SK-N-SH treated with all-trans-retinoic acid at 6 μM for 48 hours (cell line): ENCODE measurements around the gene LONRF2.

ENCODE experiments used
- ATAC-seq: fragments of 200-7000 bp; cut with Tn5 transposase; 3 replicates; pipeline ENCODE4 v1.9.1; 2020; ENCODE audit warnings: mild to moderate bottlenecking, moderate library complexity
- ARNTL ChIP-seq: fragments of 450-650 bp; formaldehyde crosslinking; IDR thresholded peaks from 2 replicates; pipeline ENCODE4 v1.5.0; 2020; ENCODE audit warnings: low read depth, mild to moderate bottlenecking, moderate library complexity, borderline replicate concordance
- BACH2 ChIP-seq: fragments of 250-450 bp; sonication (Bioruptor Pico); IDR thresholded peaks from 2 replicates; pipeline ENCODE4 v1.9.0; 2021; ENCODE audit warnings: mild to moderate bottlenecking, borderline replicate concordance
- CSDC2 ChIP-seq: fragments of 250-450 bp; sonication (Bioruptor Pico); IDR thresholded peaks from 2 replicates; pipeline ENCODE4 v1.5.0; 2020; ENCODE audit warnings: mild to moderate bottlenecking, moderate library complexity
- ESRRG ChIP-seq: fragments of 250-450 bp; sonication (Bioruptor Pico); IDR thresholded peaks from 2 replicates; pipeline ENCODE4 v1.6.1; 2021; ENCODE audit warnings: mild to moderate bottlenecking
- OSR1 ChIP-seq: fragments of 250-450 bp; sonication (Bioruptor Pico); IDR thresholded peaks from 2 replicates; pipeline ENCODE4 v1.8.0; 2022; ENCODE audit warnings: moderate library complexity, mild to moderate bottlenecking, inconsistent platforms
- PPARA ChIP-seq: fragments of 250-450 bp; sonication (Bioruptor Pico); IDR thresholded peaks from 2 replicates; pipeline ENCODE4 v1.5.0; 2020; ENCODE audit warnings: mild to moderate bottlenecking, borderline replicate concordance
- RARB ChIP-seq: fragments of 250-450 bp; sonication (Bioruptor Pico); IDR thresholded peaks from 2 replicates; pipeline ENCODE4 v1.8.0; 2021; ENCODE audit warnings: mild to moderate bottlenecking, moderate library complexity
- SNAI2 ChIP-seq: fragments of 250-450 bp; sonication (Bioruptor Pico); IDR thresholded peaks from 2 replicates; pipeline ENCODE4 v1.5.0; 2020; ENCODE audit warnings: mild to moderate bottlenecking, moderate library complexity
- TCF4 ChIP-seq: fragments of 250-450 bp; sonication (Bioruptor Pico); IDR thresholded peaks from 2 replicates; pipeline ENCODE4 v1.8.0; 2021; ENCODE audit warnings: mild to moderate bottlenecking, moderate library complexity, borderline replicate concordance
- TOX ChIP-seq: fragments of 250-450 bp; sonication (Bioruptor Pico); IDR thresholded peaks from 2 replicates; pipeline ENCODE4 v1.8.0; 2021; ENCODE audit warnings: mild to moderate bottlenecking, moderate library complexity, borderline replicate concordance
- ZC3H10 ChIP-seq: fragments of 250-450 bp; sonication (Bioruptor Pico); IDR thresholded peaks from 2 replicates; pipeline ENCODE4 v1.5.1; 2021; ENCODE audit warnings: mild to moderate bottlenecking, moderate library complexity
- ZFP3 ChIP-seq: fragments of 250-450 bp; sonication (Bioruptor Pico); IDR thresholded peaks from 2 replicates; pipeline ENCODE4 v1.5.0; 2020; ENCODE audit warnings: mild to moderate bottlenecking, moderate library complexity
- ZFP30 ChIP-seq: fragments of 450-650 bp; formaldehyde crosslinking; IDR thresholded peaks from 2 replicates; pipeline ENCODE4 v1.5.0; 2022; ENCODE audit warnings: mild to moderate bottlenecking, moderate library complexity
- ZNF565 ChIP-seq: fragments of 450-650 bp; formaldehyde crosslinking; conservative IDR thresholded peaks from 2 replicates; pipeline ENCODE4 v1.5.0; 2020; ENCODE audit warnings: low read depth, mild to moderate bottlenecking, moderate library complexity
- ZNF70 ChIP-seq: fragments of 450-650 bp; formaldehyde crosslinking; IDR thresholded peaks from 2 replicates; pipeline ENCODE4 v1.5.0; 2020; ENCODE audit warnings: mild to moderate bottlenecking, moderate library complexity
- TF ChIP-seq, protein P1 (sequence below): fragments of 250-450 bp; sonication (Bioruptor Pico); IDR thresholded peaks from 2 replicates; pipeline ENCODE4 v1.8.0; 2021; ENCODE audit warnings: low read depth, mild to moderate bottlenecking, moderate library complexity, borderline replicate concordance
- TF ChIP-seq, protein P2 (sequence below): fragments of 250-450 bp; sonication (Bioruptor Pico); IDR thresholded peaks from 2 replicates; pipeline ENCODE4 v1.8.0; 2020; ENCODE audit warnings: mild to moderate bottlenecking, moderate library complexity, borderline replicate concordance
- TF ChIP-seq, protein P3 (sequence below): fragments of 250-450 bp; sonication (Bioruptor Pico); IDR thresholded peaks from 2 replicates; pipeline ENCODE4 v1.5.1; 2021; ENCODE audit warnings: mild to moderate bottlenecking, moderate library complexity
- TF ChIP-seq, protein P4 (sequence below): fragments of 250-450 bp; sonication (Bioruptor Pico); IDR thresholded peaks from 2 replicates; pipeline ENCODE4 v1.5.1; 2020; ENCODE audit warnings: low read depth, mild to moderate bottlenecking, moderate library complexity

Gene LONRF2

DNA sequence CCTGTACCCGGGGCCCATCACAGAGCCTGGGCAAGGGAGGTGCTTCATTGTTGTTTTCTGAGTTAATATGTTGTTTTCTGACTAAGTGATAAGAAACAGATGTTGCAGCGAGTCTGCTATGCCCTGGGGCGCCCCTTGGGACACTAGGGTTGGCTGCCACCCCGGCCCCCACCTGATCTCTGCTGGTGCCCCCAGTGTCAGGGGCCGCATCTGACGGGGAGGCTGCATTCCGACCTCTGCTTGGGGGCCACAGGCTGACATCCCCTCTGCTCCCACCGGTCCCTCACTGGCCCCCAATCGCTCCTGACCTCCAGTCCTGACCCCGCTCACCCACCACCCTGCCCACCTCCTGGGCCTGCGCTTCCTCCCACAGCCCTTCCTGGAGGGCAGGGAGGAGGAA is 65.9 kb downstream of the LONRF2 start:
- ATAC-seq, result no peak
- TF ChIP-seq ZNF70 (CRISPR knock-in tag) (0 out of 2 replicates have a peak, but pooled peaks have one; percentile 20), TCF4 (CRISPR knock-in tag) (peak; percentile 23; the same call in 1 of the 2 replicates), BACH2 (no peak)

DNA sequence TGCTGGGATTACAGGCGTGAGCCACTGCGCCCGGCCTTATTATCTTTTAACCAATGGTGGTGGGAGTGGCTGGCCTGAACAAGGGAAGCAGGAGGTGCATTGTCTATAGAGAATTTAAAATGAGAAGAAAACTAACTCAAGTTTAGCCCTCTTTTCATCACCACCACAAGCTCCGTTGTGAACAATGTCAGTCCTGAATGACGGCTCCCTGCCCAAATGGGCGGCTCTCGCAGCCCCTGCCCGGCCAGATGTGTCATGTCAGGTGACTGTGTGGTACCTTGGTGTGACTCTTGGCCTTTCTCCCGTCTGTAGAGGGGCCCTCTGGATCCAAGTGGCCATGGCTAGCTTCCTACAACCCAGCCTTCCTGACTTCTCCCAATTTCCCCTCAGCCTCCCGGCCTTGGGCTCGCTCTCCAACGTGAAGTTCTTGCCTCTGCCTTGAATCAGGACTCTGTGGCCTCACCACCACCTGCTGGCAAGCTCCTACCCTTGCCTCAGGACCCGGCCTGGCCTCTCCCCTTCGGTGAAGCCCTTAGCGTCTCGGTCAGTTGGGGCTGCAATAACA is 67.6 kb downstream of the LONRF2 start:
- TF ChIP-seq ZFP3 (CRISPR knock-in tag), result peak; percentile 70; the same call in 1 of the 2 replicates
- TF ChIP-seq, protein P1, sequence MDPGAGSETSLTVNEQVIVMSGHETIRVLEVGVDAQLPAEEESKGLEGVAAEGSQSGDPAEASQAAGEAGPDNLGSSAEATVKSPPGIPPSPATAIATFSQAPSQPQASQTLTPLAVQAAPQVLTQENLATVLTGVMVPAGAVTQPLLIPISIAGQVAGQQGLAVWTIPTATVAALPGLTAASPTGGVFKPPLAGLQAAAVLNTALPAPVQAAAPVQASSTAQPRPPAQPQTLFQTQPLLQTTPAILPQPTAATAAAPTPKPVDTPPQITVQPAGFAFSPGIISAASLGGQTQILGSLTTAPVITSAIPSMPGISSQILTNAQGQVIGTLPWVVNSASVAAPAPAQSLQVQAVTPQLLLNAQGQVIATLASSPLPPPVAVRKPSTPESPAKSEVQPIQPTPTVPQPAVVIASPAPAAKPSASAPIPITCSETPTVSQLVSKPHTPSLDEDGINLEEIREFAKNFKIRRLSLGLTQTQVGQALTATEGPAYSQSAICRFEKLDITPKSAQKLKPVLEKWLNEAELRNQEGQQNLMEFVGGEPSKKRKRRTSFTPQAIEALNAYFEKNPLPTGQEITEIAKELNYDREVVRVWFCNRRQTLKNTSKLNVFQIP (CRISPR knock-in tag), result no peak
- ATAC-seq, result no peak

DNA sequence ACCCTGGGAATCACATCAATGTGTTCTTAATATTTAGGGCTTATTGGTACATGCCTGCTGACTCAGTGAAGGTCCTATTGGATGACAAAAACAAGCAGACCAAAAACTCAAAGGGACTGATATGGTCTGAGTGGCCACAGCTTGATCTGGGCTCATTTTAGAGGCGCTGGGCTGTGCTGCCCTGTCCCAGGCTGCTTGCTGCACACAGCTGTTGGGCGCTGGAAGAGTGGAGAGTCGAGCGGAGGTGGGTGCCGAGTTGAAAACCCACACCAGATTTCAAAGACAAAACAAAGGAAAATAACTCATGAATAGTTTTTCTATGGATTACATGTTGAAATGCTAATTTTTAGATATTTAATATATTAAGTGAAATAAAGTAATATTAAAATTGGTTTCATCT is 68.5 kb downstream of the LONRF2 start:
- no peak for ATAC-seq
- no peak for TF ChIP-seq ZNF70 (CRISPR knock-in tag)
- no peak for TF ChIP-seq BACH2
- no peak for TF ChIP-seq ARNTL (CRISPR knock-in tag)
- TF ChIP-seq, protein P2, sequence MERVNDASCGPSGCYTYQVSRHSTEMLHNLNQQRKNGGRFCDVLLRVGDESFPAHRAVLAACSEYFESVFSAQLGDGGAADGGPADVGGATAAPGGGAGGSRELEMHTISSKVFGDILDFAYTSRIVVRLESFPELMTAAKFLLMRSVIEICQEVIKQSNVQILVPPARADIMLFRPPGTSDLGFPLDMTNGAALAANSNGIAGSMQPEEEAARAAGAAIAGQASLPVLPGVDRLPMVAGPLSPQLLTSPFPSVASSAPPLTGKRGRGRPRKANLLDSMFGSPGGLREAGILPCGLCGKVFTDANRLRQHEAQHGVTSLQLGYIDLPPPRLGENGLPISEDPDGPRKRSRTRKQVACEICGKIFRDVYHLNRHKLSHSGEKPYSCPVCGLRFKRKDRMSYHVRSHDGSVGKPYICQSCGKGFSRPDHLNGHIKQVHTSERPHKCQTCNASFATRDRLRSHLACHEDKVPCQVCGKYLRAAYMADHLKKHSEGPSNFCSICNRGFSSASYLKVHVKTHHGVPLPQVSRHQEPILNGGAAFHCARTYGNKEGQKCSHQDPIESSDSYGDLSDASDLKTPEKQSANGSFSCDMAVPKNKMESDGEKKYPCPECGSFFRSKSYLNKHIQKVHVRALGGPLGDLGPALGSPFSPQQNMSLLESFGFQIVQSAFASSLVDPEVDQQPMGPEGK (CRISPR knock-in tag), result no peak
- TF ChIP-seq SNAI2 (CRISPR knock-in tag), result no peak
- TF ChIP-seq RARB (CRISPR knock-in tag), result no peak
- TF ChIP-seq ZFP30 (CRISPR knock-in tag), result no peak
- TF ChIP-seq ESRRG (CRISPR knock-in tag), result no peak
- TF ChIP-seq, all 23 proteins: peak for 0

DNA sequence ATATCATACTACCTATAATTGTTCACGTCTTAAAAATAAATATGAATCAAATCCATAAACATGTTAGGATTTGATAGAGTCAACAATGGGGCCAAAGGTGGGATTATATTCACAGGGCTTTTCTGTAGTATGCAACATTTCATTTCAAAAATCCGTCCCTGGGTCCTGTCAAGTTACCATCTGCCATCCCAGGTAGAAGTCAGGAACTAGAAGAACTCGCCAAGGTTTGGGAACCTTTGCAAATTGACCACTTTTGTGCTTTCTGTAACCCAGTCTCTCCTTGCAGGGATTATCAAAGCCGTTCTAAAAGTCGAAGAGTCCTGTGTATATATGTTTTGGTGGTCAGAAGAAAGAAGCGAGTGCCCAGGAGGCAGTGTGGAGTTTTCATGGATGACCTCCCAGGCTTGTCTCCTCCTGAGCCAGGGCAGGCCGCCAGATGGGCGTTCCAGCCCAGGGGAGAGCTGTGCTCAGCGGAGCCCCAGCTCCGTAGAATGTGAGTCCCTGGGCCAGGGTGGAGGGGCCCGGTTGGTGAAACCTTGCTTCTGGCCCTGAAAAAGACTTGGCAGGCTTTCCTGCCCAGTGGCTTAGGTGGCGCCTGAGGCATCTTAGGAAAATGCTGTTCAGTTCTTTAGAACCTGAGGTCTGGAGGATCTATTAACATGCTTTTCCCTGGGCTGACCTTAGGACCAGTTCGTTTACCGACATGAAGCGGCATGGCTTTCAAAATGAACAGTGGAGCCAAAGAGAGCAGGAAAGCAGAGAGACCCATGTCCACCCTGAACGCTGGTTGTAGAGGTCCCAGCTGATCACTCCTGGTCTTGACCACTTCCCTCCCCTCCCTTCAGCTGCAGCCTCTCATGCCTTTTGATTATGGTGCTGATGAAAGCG is 69.2 kb downstream of the LONRF2 start:
- no peak for ATAC-seq
- TF ChIP-seq ESRRG (CRISPR knock-in tag) (no peak), RARB (CRISPR knock-in tag) (no peak), ZC3H10 (CRISPR knock-in tag) (no peak), ZFP30 (CRISPR knock-in tag) (no peak), TCF4 (CRISPR knock-in tag) (no peak), ZNF70 (CRISPR knock-in tag) (no peak), TOX (CRISPR knock-in tag) (no peak), CSDC2 (CRISPR knock-in tag) (no peak), ZFP3 (CRISPR knock-in tag) (no peak), PPARA (CRISPR knock-in tag) (no peak), OSR1 (no peak), ZNF565 (CRISPR knock-in tag) (no peak)
- TF ChIP-seq, protein P1 (CRISPR knock-in tag), result no peak
- TF ChIP-seq, protein P2 (CRISPR knock-in tag), result no peak
- TF ChIP-seq, protein P3, sequence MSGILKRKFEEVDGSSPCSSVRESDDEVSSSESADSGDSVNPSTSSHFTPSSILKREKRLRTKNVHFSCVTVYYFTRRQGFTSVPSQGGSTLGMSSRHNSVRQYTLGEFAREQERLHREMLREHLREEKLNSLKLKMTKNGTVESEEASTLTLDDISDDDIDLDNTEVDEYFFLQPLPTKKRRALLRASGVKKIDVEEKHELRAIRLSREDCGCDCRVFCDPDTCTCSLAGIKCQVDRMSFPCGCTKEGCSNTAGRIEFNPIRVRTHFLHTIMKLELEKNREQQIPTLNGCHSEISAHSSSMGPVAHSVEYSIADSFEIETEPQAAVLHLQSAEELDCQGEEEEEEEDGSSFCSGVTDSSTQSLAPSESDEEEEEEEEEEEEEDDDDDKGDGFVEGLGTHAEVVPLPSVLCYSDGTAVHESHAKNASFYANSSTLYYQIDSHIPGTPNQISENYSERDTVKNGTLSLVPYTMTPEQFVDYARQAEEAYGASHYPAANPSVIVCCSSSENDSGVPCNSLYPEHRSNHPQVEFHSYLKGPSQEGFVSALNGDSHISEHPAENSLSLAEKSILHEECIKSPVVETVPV (CRISPR knock-in tag), result no peak
- TF ChIP-seq, protein P4, sequence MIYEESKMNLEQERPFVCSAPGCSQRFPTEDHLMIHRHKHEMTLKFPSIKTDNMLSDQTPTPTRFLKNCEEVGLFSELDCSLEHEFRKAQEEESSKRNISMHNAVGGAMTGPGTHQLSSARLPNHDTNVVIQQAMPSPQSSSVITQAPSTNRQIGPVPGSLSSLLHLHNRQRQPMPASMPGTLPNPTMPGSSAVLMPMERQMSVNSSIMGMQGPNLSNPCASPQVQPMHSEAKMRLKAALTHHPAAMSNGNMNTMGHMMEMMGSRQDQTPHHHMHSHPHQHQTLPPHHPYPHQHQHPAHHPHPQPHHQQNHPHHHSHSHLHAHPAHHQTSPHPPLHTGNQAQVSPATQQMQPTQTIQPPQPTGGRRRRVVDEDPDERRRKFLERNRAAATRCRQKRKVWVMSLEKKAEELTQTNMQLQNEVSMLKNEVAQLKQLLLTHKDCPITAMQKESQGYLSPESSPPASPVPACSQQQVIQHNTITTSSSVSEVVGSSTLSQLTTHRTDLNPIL (CRISPR knock-in tag), result no peak
